H1 (cell line): ENCODE results near the gene ZNF530. TPM values are rescaled to one million over a fixed set of nuclear protein-coding genes. Genes with fewer than 3 reads are reported as not detected.

Experiments used
- CTCF ChIA-PET: fragments of 300-600 bp; sonication (Branson Sonifier 250); formaldehyde crosslinking; loops from one replicate; lab custom pipeline; 2021; ENCODE audit not compliant: partially characterized antibody; lab: Charles Lee
- POLR2A ChIA-PET: fragments of 300-600 bp; sonication (Branson Sonifier 250); formaldehyde crosslinking; loops from one replicate; lab custom pipeline; 2021; ENCODE audit warnings: inconsistent platforms; ENCODE audit not compliant: partially characterized antibody; lab: Charles Lee
- DNase-seq, 2 experiments: peaks; one replicate each; pipeline versions ENCODE4 v3.0.0 to v3.0.0-alpha.2; 2010 to 2022; ENCODE audit warnings: low spot score in 2 of 2, low read depth in 1 of 2, mixed read lengths in 1 of 2
- FAIRE-seq: peaks from 2 replicates; lab custom pipeline; 2011; peaks lifted over from hg19 to GRCh38; lab: Jason Lieb, UNC
- H2AFZ ChIP-seq: 2 replicates; pipeline ENCODE4 v1.8.1; 2012; ENCODE audit warnings: low read length, inconsistent platforms
- H2AK5ac ChIP-seq: 2 replicates; pipeline ENCODE4 v1.6.1; 2013; ENCODE audit warnings: low read depth, low read length
- H2BK120ac ChIP-seq: replicated peaks from 2 replicates; pipeline ENCODE3; 2013; ENCODE audit warnings: low read depth, low read length, inconsistent platforms
- H2BK12ac ChIP-seq: 2 replicates; pipeline ENCODE4 v1.6.1; 2013; ENCODE audit warnings: low read depth, low read length
- H2BK15ac ChIP-seq: 2 replicates; pipeline ENCODE4 v1.6.1; 2013; ENCODE audit warnings: low read length
- H2BK20ac ChIP-seq: 2 replicates; pipeline ENCODE4 v1.6.1; 2013; ENCODE audit warnings: low read length
- H2BK5ac ChIP-seq: 2 replicates; pipeline ENCODE4 v1.6.1; 2013; ENCODE audit warnings: low read depth, low read length
- H3K14ac ChIP-seq: 2 replicates; pipeline ENCODE4 v1.6.1; 2013; ENCODE audit warnings: inconsistent platforms; ENCODE audit not compliant: insufficient read length
- H3K18ac ChIP-seq: 2 replicates; pipeline ENCODE4 v1.6.1; 2013; ENCODE audit warnings: low read length; ENCODE audit errors: extremely low read depth
- H3K23ac ChIP-seq: 2 replicates; pipeline ENCODE4 v1.6.1; 2013; ENCODE audit warnings: inconsistent platforms; ENCODE audit not compliant: insufficient read length
- H3K23me2 ChIP-seq: 2 replicates; pipeline ENCODE4 v1.6.1; 2013; ENCODE audit warnings: low read depth, low read length
- H3K27ac ChIP-seq: 2 replicates; pipeline ENCODE4 v1.6.1; 2011; ENCODE audit warnings: low read depth, low read length, inconsistent platforms
- H3K27me3 ChIP-seq, 4 experiments: replicated peaks in 1 of 4; 1 replicate in 1 of 4; 2 replicates in 3 of 4; pipeline versions ENCODE4 v1.6.1 to v1.8.1; 2011 to 2013; ENCODE audit warnings: low read length in 3 of 4, mild to moderate bottlenecking in 3 of 4, inconsistent platforms in 2 of 4, mixed read lengths in 2 of 4, moderate library complexity in 1 of 4; ENCODE audit not compliant: control insufficient read depth in 3 of 4, insufficient read depth in 3 of 4; ENCODE audit errors: extremely low read depth in 1 of 4
- H3K36me3 ChIP-seq, 4 experiments: 2 replicates each; pipeline versions ENCODE4 v1.6.1 to v1.8.1; 2011 to 2013; ENCODE audit warnings: mild to moderate bottlenecking in 4 of 4, low read length in 3 of 4, moderate library complexity in 2 of 4, control low read depth in 1 of 4, inconsistent platforms in 1 of 4; ENCODE audit not compliant: insufficient read depth in 4 of 4, control insufficient read depth in 2 of 4
- H3K4ac ChIP-seq: replicated peaks from 2 replicates; pipeline ENCODE3; 2013; ENCODE audit warnings: low read length, low read depth, mixed read lengths, inconsistent platforms; ENCODE audit not compliant: insufficient read length
- H3K4me1 ChIP-seq, 4 experiments: replicated peaks in 1 of 4; 1 replicate in 1 of 4; 2 replicates in 3 of 4; pipeline versions ENCODE4 v1.6.1 to v1.8.1; 2011 to 2013; ENCODE audit warnings: low read length in 3 of 4, inconsistent platforms in 2 of 4, mixed read lengths in 1 of 4; ENCODE audit not compliant: insufficient read depth in 4 of 4, control insufficient read depth in 3 of 4
- H3K4me2 ChIP-seq, 2 experiments: 2 replicates each; pipeline versions ENCODE4 v1.6.1 to v1.8.1; 2011 to 2013; ENCODE audit warnings: low read depth in 2 of 2, low read length in 2 of 2, control low read depth in 1 of 2, inconsistent platforms in 1 of 2, mild to moderate bottlenecking in 1 of 2; ENCODE audit not compliant: insufficient read depth in 1 of 2
- H3K4me3 ChIP-seq, 4 experiments: fragments of 200-600, 300-600 bp in 1 of 4; sonication (generic), shearing (Covaris generic), sonication (Bioruptor Twin) in 1 of 4; 2 replicates each; pipeline versions ENCODE4 v1.5.1 to v1.8.1; 2011 to 2016; ENCODE audit warnings: low read length in 4 of 4, low read depth in 3 of 4, control low read depth in 2 of 4, inconsistent platforms in 2 of 4, mild to moderate bottlenecking in 2 of 4, mixed read lengths in 1 of 4, moderate library complexity in 1 of 4; ENCODE audit not compliant: insufficient read depth in 2 of 4; ENCODE audit errors: extremely low read depth in 1 of 4
- H3K56ac ChIP-seq: replicated peaks from 2 replicates; pipeline ENCODE3; 2013; ENCODE audit warnings: low read depth, mild to moderate bottlenecking, mixed read lengths, low read length, inconsistent platforms; ENCODE audit not compliant: insufficient read length
- H3K79me1 ChIP-seq: 2 replicates; pipeline ENCODE4 v1.6.1; 2013; ENCODE audit warnings: low read depth, low read length, control low read depth
- H3K79me2 ChIP-seq, 2 experiments: 2 replicates each; pipeline versions ENCODE4 v1.6.1 to v1.8.1; 2012 to 2013; ENCODE audit warnings: low read length in 2 of 2, mild to moderate bottlenecking in 2 of 2, inconsistent platforms in 1 of 2; ENCODE audit not compliant: insufficient read depth in 2 of 2, control insufficient read depth in 1 of 2
- H3K9ac ChIP-seq, 4 experiments: replicated peaks in 1 of 4; 1 replicate in 1 of 4; 2 replicates in 3 of 4; pipeline versions ENCODE4 v1.6.1 to v1.8.1; 2011 to 2013; ENCODE audit warnings: low read depth in 3 of 4, low read length in 3 of 4, control low read depth in 2 of 4, mild to moderate bottlenecking in 2 of 4, moderate library complexity in 2 of 4, inconsistent platforms in 1 of 4; ENCODE audit errors: extremely low read depth in 1 of 4
- H3K9me3 ChIP-seq, 2 experiments: 2 replicates each; pipeline versions ENCODE4 v1.6.1 to v1.8.1; 2012 to 2013; ENCODE audit warnings: mild to moderate bottlenecking in 2 of 2, moderate library complexity in 2 of 2, control low read depth in 1 of 2, inconsistent platforms in 1 of 2, low read depth in 1 of 2, low read length in 1 of 2, mixed read lengths in 1 of 2; ENCODE audit not compliant: insufficient read depth in 2 of 2
- H4K20me1 ChIP-seq, 2 experiments: replicated peaks in 1 of 2; 2 replicates each; pipeline versions ENCODE3 to v1.8.1; 2011 to 2013; ENCODE audit warnings: inconsistent platforms in 2 of 2, low read length in 2 of 2, mild to moderate bottlenecking in 1 of 2; ENCODE audit not compliant: insufficient read depth in 2 of 2, control insufficient read depth in 1 of 2
- H4K5ac ChIP-seq: 2 replicates; pipeline ENCODE4 v1.6.1; 2013; ENCODE audit warnings: low read length, low read depth, mixed read lengths, inconsistent platforms; ENCODE audit not compliant: insufficient read length
- H4K8ac ChIP-seq: 2 replicates; pipeline ENCODE4 v1.8.0; 2013; ENCODE audit warnings: mild to moderate bottlenecking, moderate library complexity, low read length, inconsistent platforms; ENCODE audit not compliant: insufficient read depth; ENCODE audit errors: extremely low read depth
- H4K91ac ChIP-seq: replicated peaks from 2 replicates; pipeline ENCODE3; 2013; ENCODE audit warnings: low read length, mixed read lengths, inconsistent platforms; ENCODE audit not compliant: insufficient read length
- CBX5 ChIP-seq: fragments of 300-800, 300-1000 bp; sonication (generic); IDR thresholded peaks from 2 replicates; pipeline ENCODE4 v1.7.1; 2016; ENCODE audit warnings: antibody characterized with exemption, low read length, low read depth
- HDAC2 ChIP-seq, 2 experiments: fragments of 300-600 bp in 1 of 2; sonication (generic) in 1 of 2; IDR thresholded peaks; 2 replicates each; pipeline ENCODE4 v1.6.1; 2011 to 2012; ENCODE audit warnings: low read depth in 2 of 2, low read length in 2 of 2, mild to moderate bottlenecking in 2 of 2, moderate library complexity in 2 of 2, borderline replicate concordance in 1 of 2, inconsistent platforms in 1 of 2
- WGBS, 2 experiments: shearing (Covaris generic) in 1 of 2; methylation state at CpG; one replicate each; pipeline versions ENCODE4 v1.1.6 to v1.1.7; 2013 to 2015; ENCODE audit warnings: low lambda C conversion rate in 2 of 2, mixed read lengths in 2 of 2, inconsistent platforms in 1 of 2, low coverage in 1 of 2, missing lambda C conversion rate in 1 of 2; ENCODE audit not compliant: insufficient replicate concordance in 2 of 2, insufficient coverage in 1 of 2, insufficient read length in 1 of 2; ENCODE audit errors: extremely low coverage in 1 of 2, missing lambda C conversion rate in 1 of 2; 5-methylcytosine and 5-hydroxymethylcytosine counted together
- polyA plus RNA-seq, 7 experiments: library from polyadenylated mRNA; depleted of rRNA in 3 of 7; stranded (reverse) in 5 of 7; unstranded in 2 of 7; fragments of >200 nt in 5 of 7; fragments of 200-250 nt in 2 of 7; gene quantifications; 1 replicate in 5 of 7; 2 replicates in 1 of 7; 4 replicates in 1 of 7; pipeline versions ENCODE4 v1.2.1 to v1.2.3, GENCODE V29; 2011 to 2013; ENCODE audit warnings: missing spikeins in 2 of 7, mixed read lengths in 2 of 7
- total RNA-seq: library from RNA; stranded (reverse); fragmentation: NEBNext Ultra II Directional; extraction: Animal tissue kit (Norgen Biotek cat#: 25700); gene quantifications from 2 replicates; pipeline ENCODE4 v1.2.1, GENCODE V29; 2021

The ZNF530 gene
- total and polyA plus RNA-seq, 2 of the 8 experiments (the other 6 are each of a cell fraction or from before 2014, with no cell fraction given): 4.2 to 9.3 TPM

DNA sequence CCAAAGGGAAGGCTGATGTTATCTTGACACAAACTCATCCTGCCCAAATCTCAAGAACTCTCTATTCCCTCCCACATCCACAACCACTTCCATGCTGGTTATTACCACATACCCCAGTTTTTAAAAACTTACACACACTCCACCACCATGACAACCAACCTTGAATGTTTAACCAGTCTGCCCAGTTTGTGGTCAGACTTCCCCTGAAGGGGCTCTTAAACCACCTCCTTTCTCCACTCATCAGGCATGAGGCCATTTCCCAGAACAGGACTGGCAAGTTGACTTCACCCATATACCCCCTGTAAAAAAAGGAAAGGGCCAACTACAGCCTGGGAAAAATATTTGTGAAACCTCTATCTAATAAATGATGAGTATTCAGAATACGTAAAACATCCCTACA is 56.7 kb downstream of the ZNF530 start:
- Histone ChIP-seq H2BK15ac (no peak overlapping the region), H3K79me1 (no peaks in the 10 kb centered on the region), H3K79me2 (no peaks in the 10 kb centered on the region), H3K56ac (no peak overlapping the region), H3K14ac (no peak overlapping the region), H4K91ac (no peak overlapping the region), H3K4me1 (peaks cover 0 to under 1% (median 0%) of the 10 kb centered on the region in 4 experiments; a peak in 1 of 7 replicates), H3K23me2 (no peaks in the 10 kb centered on the region; the same call in 1 of the 2 replicates), H3K9me3 (no peaks in the 10 kb centered on the region), H2BK20ac (no peak overlapping the region), H4K8ac (no peak overlapping the region), H2BK120ac (no peak overlapping the region), H2AFZ (no peak overlapping the region), H3K4ac (no peak overlapping the region), H2BK5ac (no peak overlapping the region), H4K20me1 (no peaks in the 10 kb centered on the region), H3K9ac (no peak overlapping the region), H3K23ac (no peak overlapping the region), H3K27me3 (peaks cover 0 to 2% (median 0%) of the 10 kb centered on the region in 4 experiments; a peak in 3 of 7 replicates), H3K4me3 (no peak overlapping the region), H2AK5ac (no peak overlapping the region), H2BK12ac (no peak overlapping the region)
- ChIA-PET POLR2A (interaction anchor here (1.3 to 1.9 kb wide), 2 partner anchors 8 to 221 kb away, joined by 3 to 9 read pairs; partner anchors contain the start of gene ZNF749), CTCF (interaction anchor here (1.2 to 1.5 kb wide), 2 partner anchors 25 to 250 kb away, joined by 4 read pairs; partner anchors contain the start of gene ZNF551)
- peak in 1 of 2 experiments; percentile 8 for DNase-seq
- no peak for FAIRE-seq
- 90% methylated on average over 1 of the region's 1 CpG; no CpG with 5 or more reads in 1 of the 2 experiments for WGBS, 2 experiments
- TF ChIP-seq HDAC2 (IDR thresholded peaks at IDR 0.05; ENCODE audit: borderline replicate concordance in 1 of 2, low read depth in 2 of 2, low read length in 2 of 2) (no peak), CBX5 (no peak)
- TF ChIP-seq, all 59 proteins: peak for 0
- Histone ChIP-seq H4K5ac (no peak overlapping the region), H3K18ac (no peak overlapping the region), H3K36me3 (no peaks in the 10 kb centered on the region), H3K27ac (no peak overlapping the region), H3K4me2 (no peak overlapping the region)

Other genes with a start within 250 kb of the ZNF530 start
- 9.1 and 10.5 TPM in 2 replicates for gene ZNF304, start 248.6 kb upstream of the ZNF530 start, total RNA-seq
- gene ZNF304, start 248.6 kb upstream of the ZNF530 start, polyA plus RNA-seq (2011; rRNA removed): 3.3 and 4.3 TPM in 2 replicates
- 7.9 and 8.7 TPM in 2 replicates for gene TRAPPC2B, start 236.3 kb upstream of the ZNF530 start, total RNA-seq
- gene TRAPPC2B, start 236.3 kb upstream of the ZNF530 start, polyA plus RNA-seq (2011; rRNA removed): 18.3 and 28.3 TPM in 2 replicates
- gene ZNF547, start 236.3 kb upstream of the ZNF530 start, total RNA-seq: 2.0 and 2.1 TPM in 2 replicates
- gene ZNF547, start 236.3 kb upstream of the ZNF530 start, polyA plus RNA-seq (2011; rRNA removed): 1.1 TPM in 2 replicates
- 8.9 and 9.9 TPM in 2 replicates for gene ZNF548, start 210.0 kb upstream of the ZNF530 start, total RNA-seq
- gene ZNF548, start 210.0 kb upstream of the ZNF530 start, polyA plus RNA-seq (2011; rRNA removed): 7.4 TPM in 2 replicates
- gene ZNF17, start 188.7 kb upstream of the ZNF530 start, total RNA-seq: 7.9 and 10.2 TPM in 2 replicates
- 3.8 and 3.9 TPM in 2 replicates for gene ZNF17, start 188.7 kb upstream of the ZNF530 start, polyA plus RNA-seq (2011; rRNA removed)
- gene ZNF749, start 164.6 kb upstream of the ZNF530 start, total RNA-seq: 24.4 and 30.3 TPM in 2 replicates
- gene ZNF749, start 164.6 kb upstream of the ZNF530 start, polyA plus RNA-seq (2011; rRNA removed): 15.2 and 20.4 TPM in 2 replicates
- gene VN1R1, start 142.7 kb upstream of the ZNF530 start, total RNA-seq: 1.4 and 1.8 TPM in 2 replicates
- 0.57 and 0.71 TPM in 2 replicates for gene VN1R1, start 142.7 kb upstream of the ZNF530 start, polyA plus RNA-seq (2011; rRNA removed)
- gene ZNF772, start 122.3 kb upstream of the ZNF530 start, total RNA-seq: 15.2 and 15.7 TPM in 2 replicates
- 4.0 and 4.6 TPM in 2 replicates for gene ZNF772, start 122.3 kb upstream of the ZNF530 start, polyA plus RNA-seq (2011; rRNA removed)
- 10.0 and 11.9 TPM in 2 replicates for gene ZNF419, start 112.1 kb upstream of the ZNF530 start, total RNA-seq
- gene ZNF419, start 112.1 kb upstream of the ZNF530 start, polyA plus RNA-seq (2011; rRNA removed): 5.8 and 8.7 TPM in 2 replicates
- 8.3 and 9.0 TPM in 2 replicates for gene ZNF773, start 99.9 kb upstream of the ZNF530 start, total RNA-seq
- gene ZNF773, start 99.9 kb upstream of the ZNF530 start, polyA plus RNA-seq (2011; rRNA removed): 4.2 and 5.6 TPM in 2 replicates
- gene ZNF549, start 72.5 kb upstream of the ZNF530 start, total RNA-seq: 9.7 and 10.4 TPM in 2 replicates
- gene ZNF549, start 72.5 kb upstream of the ZNF530 start, polyA plus RNA-seq (2011; rRNA removed): 3.0 and 4.3 TPM in 2 replicates
- 10.4 and 10.7 TPM in 2 replicates for gene ZNF550, start 40.0 kb upstream of the ZNF530 start, total RNA-seq
- 4.5 and 4.6 TPM in 2 replicates for gene ZNF550, start 40.0 kb upstream of the ZNF530 start, polyA plus RNA-seq (2011; rRNA removed)
- gene ZNF416, start 21.0 kb upstream of the ZNF530 start, total RNA-seq: 9.7 and 10.3 TPM in 2 replicates
- gene ZNF416, start 21.0 kb upstream of the ZNF530 start, polyA plus RNA-seq (2011; rRNA removed): 2.7 and 3.2 TPM in 2 replicates
- 36.5 and 38.5 TPM in 2 replicates for gene ZIK1, start 15.7 kb upstream of the ZNF530 start, total RNA-seq
- 19.4 and 21.2 TPM in 2 replicates for gene ZIK1, start 15.7 kb upstream of the ZNF530 start, polyA plus RNA-seq (2011; rRNA removed)
- gene ZNF134, start 14.4 kb downstream of the ZNF530 start, total RNA-seq: 54.6 and 55.1 TPM in 2 replicates
- gene ZNF134, start 14.4 kb downstream of the ZNF530 start, polyA plus RNA-seq (2011; rRNA removed): 16.6 and 19.4 TPM in 2 replicates
- gene ZNF211, start 33.3 kb downstream of the ZNF530 start, total RNA-seq: 15.0 and 15.7 TPM in 2 replicates
- gene ZNF211, start 33.3 kb downstream of the ZNF530 start, polyA plus RNA-seq (2011; rRNA removed): 5.0 and 7.5 TPM in 2 replicates
- not detected in 2 replicates for gene ZSCAN4, start 69.0 kb downstream of the ZNF530 start, total RNA-seq
- not detected in 2 replicates for gene ZSCAN4, start 69.0 kb downstream of the ZNF530 start, polyA plus RNA-seq (2011; rRNA removed)
- gene ZNF551, start 82.1 kb downstream of the ZNF530 start, total RNA-seq: 30.0 and 33.0 TPM in 2 replicates
- gene ZNF551, start 82.1 kb downstream of the ZNF530 start, polyA plus RNA-seq (2011; rRNA removed): 14.6 and 19.2 TPM in 2 replicates
- gene ZNF154, start 109.3 kb downstream of the ZNF530 start, total RNA-seq: 9.5 and 11.6 TPM in 2 replicates
- 4.8 and 5.3 TPM in 2 replicates for gene ZNF154, start 109.3 kb downstream of the ZNF530 start, polyA plus RNA-seq (2011; rRNA removed)
- 6.6 and 7.2 TPM in 2 replicates for gene ZNF671, start 127.7 kb downstream of the ZNF530 start, total RNA-seq
- gene ZNF671, start 127.7 kb downstream of the ZNF530 start, polyA plus RNA-seq (2011; rRNA removed): 5.3 and 7.0 TPM in 2 replicates
- 17.3 and 20.5 TPM in 2 replicates for gene ZNF776, start 146.9 kb downstream of the ZNF530 start, total RNA-seq
- gene ZNF776, start 146.9 kb downstream of the ZNF530 start, polyA plus RNA-seq (2011; rRNA removed): 7.8 and 10.6 TPM in 2 replicates
- gene ZNF586, start 169.8 kb downstream of the ZNF530 start, total RNA-seq: 14.5 and 15.5 TPM in 2 replicates
- gene ZNF586, start 169.8 kb downstream of the ZNF530 start, polyA plus RNA-seq (2011; rRNA removed): 5.7 and 8.1 TPM in 2 replicates
- gene ZNF552, start 215.0 kb downstream of the ZNF530 start, total RNA-seq: 10.6 and 11.6 TPM in 2 replicates
- gene ZNF552, start 215.0 kb downstream of the ZNF530 start, polyA plus RNA-seq (2011; rRNA removed): 5.9 and 8.8 TPM in 2 replicates
- gene ZNF587B, start 230.4 kb downstream of the ZNF530 start, total RNA-seq: 53.7 and 60.1 TPM in 2 replicates
- gene ZNF587B, start 230.4 kb downstream of the ZNF530 start, polyA plus RNA-seq (2011; rRNA removed): 11.3 and 13.8 TPM in 2 replicates
- gene ZNF587, start 250.0 kb downstream of the ZNF530 start, total RNA-seq: 41.5 and 42.1 TPM in 2 replicates
- 17.4 and 18.1 TPM in 2 replicates for gene ZNF587, start 250.0 kb downstream of the ZNF530 start, polyA plus RNA-seq (2011; rRNA removed)